ENCODE measurements around the gene VPS52.
A peak's percentile ranks its signal among the peaks of the same experiment; 100 is the strongest.

The VPS52 gene

DNA sequence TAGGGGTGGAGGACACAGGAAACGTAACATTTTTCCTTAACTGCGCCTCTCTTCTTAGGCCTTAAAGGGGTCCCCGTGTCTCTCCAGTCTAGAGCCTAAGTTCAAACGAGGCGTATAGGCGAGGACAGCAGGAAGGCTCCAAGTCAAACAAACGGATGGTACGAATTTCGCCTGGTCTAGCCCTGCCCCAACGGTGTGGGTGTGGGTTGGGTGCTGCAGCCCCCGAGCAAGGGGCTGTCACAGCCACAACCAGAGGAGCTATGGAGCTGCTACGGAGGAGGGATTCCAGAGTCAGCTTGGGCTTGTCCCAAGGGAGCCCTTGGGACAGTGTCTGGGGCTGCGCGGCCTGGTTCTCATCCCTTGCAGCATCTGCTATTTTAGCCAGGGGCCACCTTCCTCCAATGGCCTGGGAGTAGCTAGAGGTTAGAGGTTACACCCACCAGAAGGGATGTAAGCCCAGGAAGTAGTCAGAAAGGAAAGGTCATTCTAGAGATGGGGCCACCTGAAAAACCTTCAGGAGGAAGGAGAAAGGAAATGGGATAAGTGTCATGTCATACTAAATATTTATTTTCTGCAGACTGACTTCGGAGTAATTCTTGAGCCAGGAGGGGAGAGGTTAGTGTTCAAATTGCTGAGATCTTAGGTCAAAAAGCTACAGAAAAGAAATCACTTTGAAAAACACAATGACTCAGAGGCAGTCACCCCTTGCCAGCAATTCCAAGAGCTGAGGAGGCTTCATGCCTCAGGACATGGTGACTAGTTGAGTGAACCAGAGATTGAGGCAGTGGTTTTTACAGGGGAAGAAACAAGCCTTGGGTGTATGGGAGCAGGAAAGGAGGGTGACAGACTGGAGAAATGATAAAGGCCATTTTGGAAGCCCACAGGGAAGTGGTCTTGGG is 21.7 kb downstream of the VPS52 start:
- peaks cover 0 to 14% of the 10 kb centered on the region in 2 donors for H3K36me3 ChIP-seq (ENCODE audit: control insufficient read depth in 2 of 2, insufficient read depth in 2 of 2, low read length in 2 of 2)
- H3K4me1 ChIP-seq (ENCODE audit: control insufficient read depth in 2 of 2, insufficient read depth in 2 of 2, low read length in 2 of 2) = peaks cover 17 to 21% of the 10 kb centered on the region in 2 donors
- no peaks in the 10 kb centered on the region for H3K9me3 ChIP-seq (ENCODE audit: control insufficient read depth in 2 of 2, low read length in 2 of 2)
- peak overlapping the region; percentile 85 to 93 for H3K27ac ChIP-seq (ENCODE audit: low read depth in 2 of 2, low read length in 2 of 2)
- H3K9ac ChIP-seq (ENCODE audit: low read depth in 1 of 2, low read length in 2 of 2) = peak overlapping the region; percentile 74 to 87
- H3K4me3 ChIP-seq (ENCODE audit: low read length in 2 of 2) = peak overlapping the region; percentile 73 to 83
- no peaks in the 10 kb centered on the region for H3K27me3 ChIP-seq (ENCODE audit: control insufficient read depth in 2 of 2, insufficient read depth in 2 of 2, low read length in 2 of 2)

DNA sequence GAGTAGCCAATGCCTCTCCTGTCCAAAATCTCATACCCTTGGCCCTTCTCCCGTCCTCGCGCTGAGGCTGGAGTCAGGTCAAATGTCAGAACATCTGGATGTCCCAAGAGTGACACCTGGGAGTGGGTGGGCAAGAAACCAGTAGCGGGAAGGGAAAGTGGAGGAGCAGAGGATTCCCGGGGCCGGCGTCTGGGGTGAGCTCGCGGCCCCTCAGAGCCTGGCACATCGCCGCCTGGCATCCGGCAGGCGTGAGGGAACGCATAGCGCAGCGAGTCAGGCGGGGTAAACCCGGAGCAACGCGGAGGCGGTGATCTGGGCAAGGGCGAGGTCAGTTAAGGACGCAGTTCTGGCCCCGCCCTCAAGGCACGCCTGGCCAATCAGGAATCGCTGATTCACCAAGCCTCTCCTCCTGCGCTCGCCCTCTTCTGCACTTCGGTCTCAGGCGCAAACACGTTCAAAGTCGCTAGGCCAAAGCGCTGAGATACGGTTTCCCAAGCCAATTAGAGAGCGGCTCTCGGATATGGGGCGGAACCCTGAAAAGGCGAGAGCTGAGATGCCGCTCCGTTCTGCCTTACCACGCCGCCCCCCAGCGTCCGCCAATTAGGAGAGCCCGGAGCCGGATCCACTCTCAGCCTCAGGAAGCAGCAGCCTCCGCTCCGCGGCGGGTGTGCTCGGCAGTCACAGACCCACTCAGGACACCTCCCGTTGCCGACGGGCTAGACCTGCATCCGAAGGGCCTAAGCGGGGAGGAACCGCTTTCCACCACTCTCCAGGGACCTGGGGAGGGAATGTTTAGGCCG is 22.5 kb downstream of the VPS52 start:
- H3K36me3 ChIP-seq (ENCODE audit: control insufficient read depth in 2 of 2, insufficient read depth in 2 of 2, low read length in 2 of 2) = peaks cover 0 to 14% of the 10 kb centered on the region in 2 donors
- no peaks in the 10 kb centered on the region for H3K9me3 ChIP-seq (ENCODE audit: control insufficient read depth in 2 of 2, low read length in 2 of 2)
- peak overlapping the region; percentile 85 to 93 for H3K27ac ChIP-seq (ENCODE audit: low read depth in 2 of 2, low read length in 2 of 2)
- no peaks in the 10 kb centered on the region for H3K27me3 ChIP-seq (ENCODE audit: control insufficient read depth in 2 of 2, insufficient read depth in 2 of 2, low read length in 2 of 2)
- H3K4me1 ChIP-seq (ENCODE audit: control insufficient read depth in 2 of 2, insufficient read depth in 2 of 2, low read length in 2 of 2) = peaks cover 17 to 21% of the 10 kb centered on the region in 2 donors
- H3K9ac ChIP-seq (ENCODE audit: low read depth in 1 of 2, low read length in 2 of 2) = peak overlapping the region; percentile 81 to 87
- H3K4me3 ChIP-seq (ENCODE audit: low read length in 2 of 2) = peak overlapping the region; percentile 73 to 83

DNA sequence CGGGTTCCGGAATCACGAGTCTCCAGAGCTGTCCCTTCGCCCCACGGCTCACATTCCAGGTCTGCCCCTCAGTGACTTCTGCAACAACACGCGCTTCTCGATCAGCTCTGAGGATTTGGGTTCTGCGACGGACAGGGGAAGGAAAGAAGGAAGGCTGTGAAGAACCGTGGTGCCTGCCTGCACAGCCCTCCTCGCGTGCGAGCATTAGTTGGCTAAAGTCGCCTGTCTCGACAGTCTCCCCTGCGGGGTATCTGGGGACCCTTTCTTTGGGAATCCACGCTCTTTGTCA is 23.1 kb downstream of the VPS52 start:
- H3K4me1 ChIP-seq (ENCODE audit: control insufficient read depth in 2 of 2, insufficient read depth in 2 of 2, low read length in 2 of 2) = peaks cover 17 to 21% of the 10 kb centered on the region in 2 donors
- H3K27me3 ChIP-seq (ENCODE audit: control insufficient read depth in 2 of 2, insufficient read depth in 2 of 2, low read length in 2 of 2) = no peaks in the 10 kb centered on the region
- peak overlapping the region; percentile 85 to 93 for H3K27ac ChIP-seq (ENCODE audit: low read depth in 2 of 2, low read length in 2 of 2)
- no peaks in the 10 kb centered on the region for H3K9me3 ChIP-seq (ENCODE audit: control insufficient read depth in 2 of 2, low read length in 2 of 2)
- peak overlapping the region; percentile 81 to 85 for H3K9ac ChIP-seq (ENCODE audit: low read depth in 1 of 2, low read length in 2 of 2)
- peak overlapping the region; percentile 73 to 83 for H3K4me3 ChIP-seq (ENCODE audit: low read length in 2 of 2)
- H3K36me3 ChIP-seq (ENCODE audit: control insufficient read depth in 2 of 2, insufficient read depth in 2 of 2, low read length in 2 of 2) = peaks cover 0 to 14% of the 10 kb centered on the region in 2 donors

DNA sequence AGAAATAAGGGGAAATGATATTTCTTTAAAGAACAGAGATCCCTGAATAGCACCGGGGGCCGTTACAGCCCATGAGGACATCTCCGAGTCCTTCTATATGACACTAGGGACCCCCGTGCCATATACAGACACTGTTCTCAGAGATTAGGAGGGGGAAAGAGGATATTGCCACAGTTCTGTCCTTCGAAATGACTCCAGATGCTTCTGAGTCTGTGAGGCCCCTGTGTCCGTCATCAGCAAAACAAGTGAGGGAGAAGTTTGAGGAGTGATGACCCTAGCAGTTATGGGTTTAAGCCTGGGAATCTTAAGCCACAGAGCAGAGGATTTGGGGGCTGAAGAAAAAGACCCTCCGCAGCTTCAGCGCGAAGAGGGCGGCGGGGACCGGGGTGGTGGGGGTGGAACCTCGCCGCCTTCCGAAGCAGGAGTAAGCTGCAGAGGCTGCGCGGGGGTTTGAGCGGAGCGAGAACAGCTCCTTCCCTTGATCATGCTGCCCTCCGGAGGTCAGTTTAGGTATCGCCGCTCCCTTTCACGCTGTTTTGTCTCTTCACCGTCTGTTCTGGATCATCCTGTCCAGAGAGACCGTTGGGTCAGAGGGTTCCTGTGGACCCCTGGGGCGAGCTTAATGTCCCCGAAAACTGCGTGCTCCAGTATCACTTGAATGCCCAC is 23.6 kb downstream of the VPS52 start:
- Histone ChIP-seq H3K9me3 (ENCODE audit: control insufficient read depth in 2 of 2, low read length in 2 of 2) (no peaks in the 10 kb centered on the region), H3K4me1 (ENCODE audit: control insufficient read depth in 2 of 2, insufficient read depth in 2 of 2, low read length in 2 of 2) (peaks cover 17 to 21% of the 10 kb centered on the region in 2 donors), H3K4me3 (ENCODE audit: low read length in 2 of 2) (peak overlapping the region; percentile 73 to 83), H3K27me3 (ENCODE audit: control insufficient read depth in 2 of 2, insufficient read depth in 2 of 2, low read length in 2 of 2) (no peaks in the 10 kb centered on the region), H3K27ac (ENCODE audit: low read depth in 2 of 2, low read length in 2 of 2) (peak overlapping the region; percentile 85 to 93), H3K9ac (ENCODE audit: low read depth in 1 of 2, low read length in 2 of 2) (peak overlapping the region; percentile 81 to 85), H3K36me3 (ENCODE audit: control insufficient read depth in 2 of 2, insufficient read depth in 2 of 2, low read length in 2 of 2) (peaks cover 0 to 14% of the 10 kb centered on the region in 2 donors)

DNA sequence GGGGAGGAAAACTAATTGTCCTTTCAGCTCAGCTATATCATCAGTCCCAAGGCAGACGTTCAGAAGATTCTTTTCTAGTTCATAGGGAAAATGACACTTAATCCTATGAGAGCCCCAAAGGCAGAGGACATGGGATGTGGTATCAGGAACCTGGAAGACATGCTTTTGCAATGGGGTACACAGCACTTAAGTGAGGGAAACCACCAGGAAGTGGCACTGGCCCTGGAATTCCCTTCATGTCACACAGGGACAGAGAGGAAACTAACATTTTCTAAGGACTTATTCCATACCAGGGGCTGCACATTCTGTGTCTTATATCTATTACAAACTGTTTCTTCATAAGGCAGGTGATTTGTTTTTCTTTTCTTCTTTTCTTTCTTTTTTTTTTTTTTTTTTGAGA is 28.2 kb downstream of the VPS52 start:
- H3K9me3 ChIP-seq (ENCODE audit: control insufficient read depth in 2 of 2, low read length in 2 of 2) = no peaks in the 10 kb centered on the region
- H3K4me1 ChIP-seq (ENCODE audit: control insufficient read depth in 2 of 2, insufficient read depth in 2 of 2, low read length in 2 of 2) = peaks cover 2 to 6% of the 10 kb centered on the region in 2 donors
- no peaks in the 10 kb centered on the region for H3K36me3 ChIP-seq (ENCODE audit: control insufficient read depth in 2 of 2, insufficient read depth in 2 of 2, low read length in 2 of 2)
- no peak overlapping the region for H3K27ac ChIP-seq (ENCODE audit: low read depth in 2 of 2, low read length in 2 of 2)
- peaks cover 5 to 11% of the 10 kb centered on the region in 2 donors for H3K27me3 ChIP-seq (ENCODE audit: control insufficient read depth in 2 of 2, insufficient read depth in 2 of 2, low read length in 2 of 2)
- no peak overlapping the region for H3K9ac ChIP-seq (ENCODE audit: low read depth in 1 of 2, low read length in 2 of 2)
- no peak overlapping the region for H3K4me3 ChIP-seq (ENCODE audit: low read length in 2 of 2)

DNA sequence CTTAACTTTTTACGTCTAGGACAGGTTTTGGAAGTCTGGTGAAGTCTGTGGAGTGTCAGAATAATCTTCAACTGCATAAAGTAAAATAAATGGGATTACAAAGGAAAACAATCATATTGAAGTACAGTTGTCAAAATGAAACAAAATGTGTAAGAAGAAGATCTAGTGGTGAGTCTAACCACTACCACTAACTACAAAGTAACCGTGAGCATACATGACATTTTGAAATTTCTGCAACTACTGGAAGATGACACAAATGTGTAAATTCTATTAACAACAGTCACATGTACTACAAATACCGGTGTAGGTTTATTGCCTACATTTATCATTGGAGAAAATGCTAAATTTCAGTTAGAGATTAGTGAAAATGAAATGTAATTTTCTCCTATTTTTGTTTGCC is 29.7 kb downstream of the VPS52 start:
- H3K36me3 ChIP-seq (ENCODE audit: control insufficient read depth in 2 of 2, insufficient read depth in 2 of 2, low read length in 2 of 2) = no peaks in the 10 kb centered on the region
- no peak overlapping the region for H3K9ac ChIP-seq (ENCODE audit: low read depth in 1 of 2, low read length in 2 of 2)
- H3K4me1 ChIP-seq (ENCODE audit: control insufficient read depth in 2 of 2, insufficient read depth in 2 of 2, low read length in 2 of 2) = no peaks in the 10 kb centered on the region
- peaks cover 5 to 11% of the 10 kb centered on the region in 2 donors for H3K27me3 ChIP-seq (ENCODE audit: control insufficient read depth in 2 of 2, insufficient read depth in 2 of 2, low read length in 2 of 2)
- H3K4me3 ChIP-seq (ENCODE audit: low read length in 2 of 2) = no peak overlapping the region
- H3K9me3 ChIP-seq (ENCODE audit: control insufficient read depth in 2 of 2, low read length in 2 of 2) = no peaks in the 10 kb centered on the region
- H3K27ac ChIP-seq (ENCODE audit: low read depth in 2 of 2, low read length in 2 of 2) = no peak overlapping the region

DNA sequence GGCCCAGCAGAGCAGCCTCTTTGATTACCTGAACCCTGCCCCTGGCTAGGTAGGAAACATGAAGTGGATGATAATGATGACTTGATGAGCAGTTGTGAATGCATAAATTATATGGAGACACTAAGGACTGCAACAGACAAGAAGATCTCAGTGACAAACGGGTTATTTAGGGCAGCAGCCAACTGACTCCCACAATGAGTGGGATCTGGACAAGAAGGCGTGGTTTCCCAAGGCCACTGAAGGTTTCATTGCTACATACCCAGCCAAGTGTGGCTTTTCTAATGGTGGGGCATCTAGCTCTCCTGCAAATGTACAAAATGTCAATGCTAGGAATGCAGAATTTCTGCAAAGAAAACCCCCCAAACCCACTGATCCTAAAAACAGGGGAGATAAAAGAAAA is 33.9 kb downstream of the VPS52 start:
- Histone ChIP-seq H3K9ac (ENCODE audit: low read depth in 1 of 2, low read length in 2 of 2) (no peak overlapping the region), H3K27me3 (ENCODE audit: control insufficient read depth in 2 of 2, insufficient read depth in 2 of 2, low read length in 2 of 2) (peaks cover 8 to 15% of the 10 kb centered on the region in 2 donors)

DNA sequence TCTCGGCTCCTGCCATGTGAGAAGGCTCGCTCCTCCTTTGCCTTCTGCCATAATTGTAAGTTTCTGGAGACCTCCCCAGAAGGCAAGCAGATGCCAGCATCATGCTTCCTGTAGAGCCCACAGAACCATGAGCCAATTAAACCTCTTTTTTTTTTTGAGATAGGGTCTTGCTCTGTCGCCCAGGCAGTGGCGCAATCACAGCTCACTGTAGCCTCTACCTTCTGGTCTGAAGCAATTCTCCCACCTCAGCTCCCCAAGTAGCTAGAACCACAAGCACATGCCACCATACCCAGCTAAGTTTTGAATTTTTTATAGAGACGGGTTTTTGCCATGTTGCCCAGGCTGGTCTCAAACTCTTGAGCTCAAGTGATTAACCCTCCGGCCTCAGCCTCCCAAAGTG is 34.8 kb downstream of the VPS52 start:
- no peak overlapping the region for H3K9ac ChIP-seq (ENCODE audit: low read depth in 1 of 2, low read length in 2 of 2)
- H3K27ac ChIP-seq (ENCODE audit: low read depth in 2 of 2, low read length in 2 of 2) = no peak overlapping the region
- H3K4me3 ChIP-seq (ENCODE audit: low read length in 2 of 2) = no peak overlapping the region
- H3K4me1 ChIP-seq (ENCODE audit: control insufficient read depth in 2 of 2, insufficient read depth in 2 of 2, low read length in 2 of 2) = no peaks in the 10 kb centered on the region
- H3K9me3 ChIP-seq (ENCODE audit: control insufficient read depth in 2 of 2, low read length in 2 of 2) = no peaks in the 10 kb centered on the region
- no peaks in the 10 kb centered on the region for H3K36me3 ChIP-seq (ENCODE audit: control insufficient read depth in 2 of 2, insufficient read depth in 2 of 2, low read length in 2 of 2)
- peaks cover 5 to 9% of the 10 kb centered on the region in 2 donors for H3K27me3 ChIP-seq (ENCODE audit: control insufficient read depth in 2 of 2, insufficient read depth in 2 of 2, low read length in 2 of 2)

More for the DNA sequence above, 33.9 kb downstream of the VPS52 start:
- Histone ChIP-seq H3K36me3 (ENCODE audit: control insufficient read depth in 2 of 2, insufficient read depth in 2 of 2, low read length in 2 of 2) (no peaks in the 10 kb centered on the region), H3K4me1 (ENCODE audit: control insufficient read depth in 2 of 2, insufficient read depth in 2 of 2, low read length in 2 of 2) (no peaks in the 10 kb centered on the region), H3K27ac (ENCODE audit: low read depth in 2 of 2, low read length in 2 of 2) (no peak overlapping the region), H3K4me3 (ENCODE audit: low read length in 2 of 2) (no peak overlapping the region), H3K9me3 (ENCODE audit: control insufficient read depth in 2 of 2, low read length in 2 of 2) (no peaks in the 10 kb centered on the region)

DNA sequence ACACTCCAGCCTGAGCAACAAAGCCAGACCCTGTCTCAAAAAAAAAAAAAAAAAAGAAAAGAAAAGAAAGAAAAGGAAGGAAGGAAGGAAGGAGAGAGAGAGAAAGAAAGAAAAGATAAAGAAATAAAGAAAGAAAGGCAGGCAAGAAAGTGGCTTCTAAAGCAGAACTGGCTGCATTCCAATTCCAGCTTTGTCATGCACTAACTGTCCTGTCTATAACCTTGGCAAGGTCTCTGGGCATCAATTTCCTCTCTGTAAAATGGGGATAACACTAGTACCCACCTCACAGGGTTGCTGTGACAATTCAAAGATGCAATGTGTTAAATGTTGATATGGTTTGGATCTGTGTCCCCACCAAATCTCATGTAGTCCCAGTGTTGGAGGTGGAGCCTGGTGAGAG is 35.3 kb downstream of the VPS52 start:
- no peaks in the 10 kb centered on the region for H3K36me3 ChIP-seq (ENCODE audit: control insufficient read depth in 2 of 2, insufficient read depth in 2 of 2, low read length in 2 of 2)
- no peak overlapping the region for H3K9ac ChIP-seq (ENCODE audit: low read depth in 1 of 2, low read length in 2 of 2)
- no peak overlapping the region for H3K27ac ChIP-seq (ENCODE audit: low read depth in 2 of 2, low read length in 2 of 2)
- peaks cover 5 to 9% of the 10 kb centered on the region in 2 donors for H3K27me3 ChIP-seq (ENCODE audit: control insufficient read depth in 2 of 2, insufficient read depth in 2 of 2, low read length in 2 of 2)
- no peak overlapping the region for H3K4me3 ChIP-seq (ENCODE audit: low read length in 2 of 2)
- H3K4me1 ChIP-seq (ENCODE audit: control insufficient read depth in 2 of 2, insufficient read depth in 2 of 2, low read length in 2 of 2) = no peaks in the 10 kb centered on the region
- no peaks in the 10 kb centered on the region for H3K9me3 ChIP-seq (ENCODE audit: control insufficient read depth in 2 of 2, low read length in 2 of 2)

DNA sequence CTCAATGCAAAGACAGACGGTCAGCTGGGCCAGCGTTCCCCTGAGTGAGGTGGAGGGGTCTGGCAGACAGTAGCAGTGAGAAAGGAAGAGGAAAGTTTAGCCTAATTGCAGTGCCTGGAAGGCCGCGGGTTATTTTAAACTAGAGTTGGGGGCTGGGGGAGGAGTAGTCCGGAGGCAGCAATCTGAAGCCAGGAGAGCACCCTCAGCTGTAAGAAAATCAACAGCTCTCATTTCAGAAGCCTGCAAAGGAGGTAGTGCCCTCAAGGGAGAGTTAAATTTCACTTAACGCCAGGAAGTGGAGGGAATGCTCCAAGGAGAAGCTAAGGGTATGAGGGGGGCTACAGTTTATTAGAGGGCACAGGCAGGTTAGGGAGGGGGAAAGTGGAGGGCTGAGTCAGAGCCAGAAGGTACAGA is 36.4 kb downstream of the VPS52 start:
- H3K4me1 ChIP-seq (ENCODE audit: control insufficient read depth in 2 of 2, insufficient read depth in 2 of 2, low read length in 2 of 2) = no peaks in the 10 kb centered on the region
- H3K9me3 ChIP-seq (ENCODE audit: control insufficient read depth in 2 of 2, low read length in 2 of 2) = no peaks in the 10 kb centered on the region
- no peaks in the 10 kb centered on the region for H3K36me3 ChIP-seq (ENCODE audit: control insufficient read depth in 2 of 2, insufficient read depth in 2 of 2, low read length in 2 of 2)
- peaks cover 3 to 9% of the 10 kb centered on the region in 2 donors for H3K27me3 ChIP-seq (ENCODE audit: control insufficient read depth in 2 of 2, insufficient read depth in 2 of 2, low read length in 2 of 2)
- H3K27ac ChIP-seq (ENCODE audit: low read depth in 2 of 2, low read length in 2 of 2) = no peak overlapping the region
- H3K9ac ChIP-seq (ENCODE audit: low read depth in 1 of 2, low read length in 2 of 2) = no peak overlapping the region
- no peak overlapping the region for H3K4me3 ChIP-seq (ENCODE audit: low read length in 2 of 2)

Measured in mucosa of rectum (tissue), 2 donors.